Thoracic aorta (tissue), 2 donors: Measurements from ENCODE around the gene CEND1. TPM values are rescaled to one million over a fixed set of nuclear protein-coding genes. Genes with fewer than 3 reads are reported as not detected.
A peak's percentile ranks its signal among the peaks of the same experiment; 100 is the strongest.

Experiments used
- ATAC-seq: fragments of 150-250 bp; one replicate; pipeline ENCODE4 v1.8.0; 2017; ENCODE audit warnings: low read depth; ENCODE audit not compliant: insufficient number of reproducible peaks, low FRiP score
- DNase-seq: peaks from one replicate; pipeline ENCODE4 v3.0.0-alpha.2; 2020; ENCODE audit warnings: low spot score
- H3K27ac ChIP-seq, 2 donors: fragments of 200-600 bp; sonication (generic); 1 replicate in 1 of 2; 2 replicates in 1 of 2; pipeline ENCODE4 v1.5.1; 2016; ENCODE audit warnings: mild to moderate bottlenecking in 2 of 2, moderate library complexity in 2 of 2
- H3K27me3 ChIP-seq: fragments of 200-600 bp; sonication (generic); replicated peaks from 2 replicates; pipeline ENCODE4 v1.6.0; 2016; ENCODE audit warnings: mild to moderate bottlenecking; ENCODE audit not compliant: insufficient read depth
- H3K36me3 ChIP-seq: fragments of 200-600 bp; sonication (generic); one replicate; pipeline ENCODE4 v1.5.1; 2016
- H3K4me1 ChIP-seq, 2 donors: fragments of 200-600 bp; sonication (generic); 1 replicate in 1 of 2; 2 replicates in 1 of 2; pipeline versions ENCODE4 v1.5.1 to v1.6.0; 2016; ENCODE audit warnings: low read depth in 2 of 2, mild to moderate bottlenecking in 1 of 2; ENCODE audit not compliant: control insufficient read depth in 1 of 2
- H3K4me3 ChIP-seq: fragments of 200-600 bp; sonication (generic); 2 replicates; pipeline ENCODE4 v1.5.1; 2016; ENCODE audit warnings: mild to moderate bottlenecking
- H3K9me3 ChIP-seq: fragments of 200-600 bp; sonication (generic); 2 replicates; pipeline ENCODE4 v1.5.1; 2016
- CTCF ChIP-seq: fragments of 200-600 bp; sonication (generic); IDR thresholded peaks from one replicate; pipeline ENCODE4 v1.5.1; 2019; ENCODE audit warnings: antibody characterized with exemption
- total RNA-seq, 2 donors: library from RNA; depleted of rRNA; stranded (reverse); fragments of >200 nt; gene quantifications; one replicate each; pipeline versions ENCODE4 v1.1.0 to v1.2.3, GENCODE V29; 2016

CEND1 gene
- total RNA-seq, 2 donors from 2014 or later = not detected

GRCh38 chr11:749731-750130, 40.2 kb downstream of the CEND1 start:
- ATAC-seq (no peak), DNase-seq (no peak)
- TF ChIP-seq CTCF = no peak
- Histone ChIP-seq H3K36me3 (no peaks in the 10 kb centered on the region), H3K4me3 (peak overlapping the region; percentile 2), H3K27ac (no peak overlapping the region), H3K27me3 (no peaks in the 10 kb centered on the region), H3K4me1 (peaks cover 19 to 32% of the 10 kb centered on the region in 2 donors), H3K9me3 (no peaks in the 10 kb centered on the region)

GRCh38 chr11:748007-748359, 41.9 kb downstream of the CEND1 start:
- peak overlapping the region; percentile 90 for H3K4me3 ChIP-seq
- ATAC-seq = no peak
- no peaks in the 10 kb centered on the region for H3K36me3 ChIP-seq
- no peaks in the 10 kb centered on the region for H3K9me3 ChIP-seq
- peaks cover 19 to 32% of the 10 kb centered on the region in 2 donors for H3K4me1 ChIP-seq
- DNase-seq = no peak
- TF ChIP-seq CTCF = no peak
- no peaks in the 10 kb centered on the region for H3K27me3 ChIP-seq
- peak overlapping the region; percentile 86 to 93 for H3K27ac ChIP-seq

GRCh38 chr11:747158-748006, 42.5 kb downstream of the CEND1 start, which contains the start of gene TALDO1:
TSS of gene TALDO1 (plus strand) at chr11:747464. CDS start at chr11:747482, 18 bp downstream.
- Histone ChIP-seq H3K27me3 (no peaks in the 10 kb centered on the region), H3K9me3 (no peaks in the 10 kb centered on the region), H3K27ac (peak within 1 kb of the TSS; percentile 86 to 93), H3K4me3 (peak within 1 kb of the TSS; percentile 90), H3K36me3 (no peaks in the 10 kb centered on the region), H3K4me1 (peaks cover 19 to 32% of the 10 kb centered on the region in 2 donors)
- ATAC-seq (peak; percentile 73), DNase-seq (peak; percentile 56)
- no peak for TF ChIP-seq CTCF

- H3K27me3 ChIP-seq = no peaks in the 10 kb centered on the region
- H3K36me3 ChIP-seq = no peaks in the 10 kb centered on the region
- DNase-seq (no peak), ATAC-seq (peak; percentile 16)
- peaks cover 19 to 32% of the 10 kb centered on the region in 2 donors for H3K4me1 ChIP-seq
- H3K27ac ChIP-seq = peak overlapping the region; percentile 86 to 93
- peak overlapping the region; percentile 90 for H3K4me3 ChIP-seq
- no peaks in the 10 kb centered on the region for H3K9me3 ChIP-seq
- no peak for TF ChIP-seq CTCF
Measured at GRCh38 chr11:746289-747157, 43.4 kb downstream of the CEND1 start.

- H3K4me1 ChIP-seq = peaks cover 19 to 32% of the 10 kb centered on the region in 2 donors
- H3K9me3 ChIP-seq = no peaks in the 10 kb centered on the region
- H3K4me3 ChIP-seq = no peak overlapping the region
- ATAC-seq (no peak), DNase-seq (no peak)
- no peak overlapping the region for H3K27ac ChIP-seq
- no peaks in the 10 kb centered on the region for H3K27me3 ChIP-seq
- H3K36me3 ChIP-seq = no peaks in the 10 kb centered on the region
- no peak for TF ChIP-seq CTCF
Measured at GRCh38 chr11:745428-745827, 44.5 kb downstream of the CEND1 start.
